NB4 (cell line): ENCODE measurements around the gene MAD1L1.

Experiments
- CTCF ChIP-seq: IDR thresholded peaks from one replicate; pipeline ENCODE4 v1.5.1; 2012; ENCODE audit warnings: low read depth, low read length
- MAX ChIP-seq: IDR thresholded peaks from 2 replicates; pipeline ENCODE4 v1.6.1; 2011; ENCODE audit warnings: low read depth, low read length
- POLR2A ChIP-seq: IDR thresholded peaks from 2 replicates; pipeline ENCODE4 v1.6.1; 2011; ENCODE audit warnings: mild to moderate bottlenecking; ENCODE audit not compliant: insufficient read length; ENCODE audit errors: extremely low read depth

- TF ChIP-seq CTCF (no peak), POLR2A (no peak), MAX (no peak)
Observed at GRCh38 chr7:1845536-1846311, 387.0 kb downstream of the MAD1L1 start.
